Measurements from ENCODE around the gene MRPL1.

The MRPL1 gene

DNA sequence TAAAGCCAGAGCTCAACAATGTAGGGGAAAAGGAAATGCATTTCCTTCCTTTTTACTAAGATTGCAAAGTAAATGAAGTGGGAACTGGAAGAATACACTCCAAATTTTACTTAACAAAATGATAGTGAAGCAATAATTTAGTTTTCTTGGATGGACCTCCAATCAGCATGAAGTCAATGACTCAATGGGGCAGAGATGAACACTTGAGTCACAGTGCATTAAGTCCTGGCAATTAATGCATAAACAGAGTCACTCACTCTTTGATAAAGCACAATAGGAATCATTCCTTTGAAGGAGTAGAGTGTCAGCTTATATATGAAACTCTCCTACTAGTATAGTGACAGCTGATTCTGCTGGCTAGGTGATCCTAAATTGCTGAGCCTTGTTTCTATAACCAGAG is 127.8 kb downstream of the MRPL1 start:
- no peak for DNase-seq

DNA sequence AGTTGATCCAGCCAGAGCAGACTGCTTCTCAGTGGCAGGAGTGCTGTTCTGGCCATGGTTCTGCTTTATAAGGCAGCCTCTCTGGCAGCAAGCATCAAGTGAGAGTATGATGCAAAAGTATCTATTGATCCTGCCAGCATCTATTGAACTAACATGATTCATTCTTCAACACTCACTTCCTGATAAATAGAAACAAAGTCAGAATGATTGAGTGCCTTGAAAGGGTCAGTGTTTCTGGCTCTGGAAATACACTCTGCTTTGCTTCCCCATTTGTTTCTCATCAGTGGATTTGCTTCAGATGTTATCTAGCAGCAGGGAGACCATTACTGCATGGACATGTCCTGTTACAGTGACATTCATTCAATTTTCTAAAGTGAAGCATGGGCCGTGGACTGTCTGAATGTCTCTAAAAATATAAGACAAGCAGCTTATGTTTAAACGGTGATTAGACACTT is 128.3 kb downstream of the MRPL1 start:
- DNase-seq, result no peak

DNA sequence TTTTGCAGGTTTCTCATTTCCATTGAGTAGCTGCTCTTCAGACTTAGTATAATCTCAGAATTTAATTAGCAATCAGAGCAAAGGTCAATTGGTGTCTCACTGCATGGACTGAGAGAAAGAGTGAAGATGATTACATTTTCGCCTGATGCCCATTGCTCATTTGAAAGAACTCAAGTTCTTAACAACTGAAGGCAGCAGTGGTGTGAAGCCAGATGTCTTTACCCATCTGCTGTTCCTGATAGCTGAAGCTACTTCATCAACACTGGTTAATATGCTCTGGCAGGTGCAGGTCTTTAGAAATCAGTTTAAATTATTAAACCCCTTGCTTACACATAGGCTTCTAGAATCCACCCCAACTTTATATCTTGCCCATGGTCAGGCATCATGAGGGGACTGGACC is 130.0 kb downstream of the MRPL1 start:
- no peak for DNase-seq

DNA sequence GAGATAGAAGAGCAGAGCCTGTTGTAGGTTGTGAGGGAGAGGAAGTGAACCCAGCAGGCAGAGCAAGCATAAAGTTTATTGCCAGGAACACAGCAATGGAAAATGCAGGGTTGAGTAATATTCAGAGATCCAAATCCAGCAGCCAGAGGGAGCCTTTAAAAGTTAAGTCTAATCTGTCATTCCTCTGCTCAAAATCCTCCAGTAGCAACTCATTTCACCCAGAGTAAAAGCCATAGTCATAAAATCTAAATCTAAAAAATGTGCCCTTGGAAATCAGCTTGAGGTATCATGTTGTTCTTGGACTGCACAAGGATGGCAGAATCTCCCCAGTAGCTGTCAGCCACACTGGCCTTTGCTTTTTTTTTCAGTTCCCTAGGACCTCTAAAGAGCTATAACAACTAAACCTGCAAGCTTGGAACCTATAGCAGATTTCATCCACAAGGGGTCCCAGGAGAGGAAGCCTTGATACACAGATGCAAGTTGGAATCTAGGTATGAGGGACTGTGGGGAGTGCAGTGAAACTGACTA is 131.6 kb downstream of the MRPL1 start:
- no peak for DNase-seq

DNA sequence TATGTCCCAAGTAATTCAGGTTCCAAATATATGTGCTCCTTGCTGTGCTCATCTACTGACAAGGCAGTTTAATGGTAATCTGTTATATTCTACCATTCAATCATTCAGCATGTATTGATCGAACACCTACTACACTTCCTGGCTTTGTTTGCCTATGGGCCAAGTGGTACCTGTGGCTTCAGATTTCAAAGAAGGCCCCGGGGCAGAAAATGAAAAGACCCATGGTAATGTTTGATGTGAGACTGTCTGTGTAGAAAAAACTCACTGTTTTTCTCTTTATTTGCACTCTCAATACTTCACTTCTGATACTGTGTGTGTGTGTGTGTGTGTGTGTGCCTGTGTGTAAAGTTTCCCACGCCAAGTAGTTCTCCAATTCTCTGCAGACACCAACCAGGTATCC is 133.4 kb downstream of the MRPL1 start:
- no peak for DNase-seq

DNA sequence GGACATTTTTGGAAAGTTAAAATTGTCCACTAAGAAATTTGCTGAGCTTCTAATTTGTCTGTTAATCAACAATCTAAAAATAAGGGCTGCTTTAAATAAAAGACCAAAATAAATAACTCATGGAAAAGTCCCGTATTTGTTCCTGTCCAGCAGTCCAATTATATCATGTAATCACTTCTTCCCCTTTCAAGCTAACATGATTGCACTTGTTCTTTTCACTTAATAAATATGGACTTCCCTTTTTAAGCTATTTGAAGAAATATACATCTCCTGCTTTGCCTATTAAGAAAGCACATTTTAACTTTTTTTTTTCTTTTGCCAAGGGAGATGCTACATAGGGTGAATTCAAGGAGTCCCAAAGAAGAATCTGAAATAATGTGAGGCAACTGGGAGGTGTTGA is 138.9 kb downstream of the MRPL1 start:
- no peak for DNase-seq

DNA sequence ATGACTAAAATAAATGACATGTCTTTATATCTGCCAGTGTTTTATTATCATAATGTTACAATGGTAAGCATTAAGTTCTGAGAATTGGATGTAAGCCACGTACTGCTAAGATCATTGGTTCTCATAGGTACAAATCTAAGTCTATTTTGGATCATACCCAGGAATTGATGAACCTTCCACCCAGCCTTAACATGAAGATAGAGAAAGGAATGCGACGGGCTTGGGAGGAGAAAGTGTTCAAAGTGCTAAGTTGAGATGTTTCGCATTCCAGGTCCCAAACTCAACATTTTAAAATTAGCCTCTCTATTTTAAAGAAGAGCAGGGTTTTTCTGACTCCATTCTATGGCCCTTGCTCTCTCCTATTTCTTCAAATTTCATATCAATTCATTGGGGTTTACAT is 139.6 kb downstream of the MRPL1 start:
- DNase-seq, result no peak
